CD4-positive, alpha-beta T cell treated with Interleukin-12 subunit alpha and Interleukin-12 subunit beta, for 1 hour (primary cell): ENCODE measurements around the gene HMGXB4.
A peak's percentile ranks its signal among the peaks of the same experiment; 100 is the strongest.

Experiments used
- DNase-seq: peaks from one replicate; pipeline ENCODE4 v3.0.0-alpha.2; 2020

Gene HMGXB4

DNA sequence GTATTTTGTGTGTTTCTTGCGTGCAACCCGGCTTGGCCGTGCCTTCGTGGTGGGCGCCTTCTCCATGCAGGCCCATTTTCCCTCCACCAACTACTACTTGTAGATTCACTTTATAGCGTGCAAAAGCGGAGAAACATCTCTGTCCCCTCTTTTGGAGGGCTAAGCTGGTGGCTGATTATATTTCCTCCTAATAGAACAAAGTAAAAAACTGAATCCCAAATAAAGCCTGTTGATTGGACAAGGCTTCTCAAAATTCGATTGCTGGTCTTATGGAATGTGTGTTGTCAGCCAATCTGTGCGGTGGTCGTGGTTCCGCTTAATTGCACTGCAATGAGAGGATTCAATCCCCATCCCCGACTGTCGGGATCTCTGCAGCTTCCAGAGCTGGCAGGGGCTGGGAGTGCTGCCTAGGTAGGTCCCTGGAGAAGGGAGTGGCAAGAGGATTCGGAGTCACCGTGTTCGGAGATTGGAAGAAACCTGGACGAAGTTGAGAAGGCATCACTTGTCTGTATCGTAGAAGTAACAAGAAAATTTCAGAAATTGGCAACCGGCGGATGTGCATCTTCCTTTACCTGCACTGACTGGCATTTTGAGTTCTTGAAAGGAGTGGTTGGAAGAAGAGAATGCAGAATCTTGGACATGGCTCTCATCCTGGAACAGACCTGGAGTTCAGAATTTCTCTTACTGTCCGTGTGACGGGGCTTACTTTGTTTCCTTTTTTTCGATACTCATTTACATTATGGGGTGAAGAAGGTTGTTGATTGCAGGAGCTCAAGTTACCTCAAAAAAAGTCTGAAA, 1.1 kb downstream of the HMGXB4 start:
- no peak for DNase-seq

DNA sequence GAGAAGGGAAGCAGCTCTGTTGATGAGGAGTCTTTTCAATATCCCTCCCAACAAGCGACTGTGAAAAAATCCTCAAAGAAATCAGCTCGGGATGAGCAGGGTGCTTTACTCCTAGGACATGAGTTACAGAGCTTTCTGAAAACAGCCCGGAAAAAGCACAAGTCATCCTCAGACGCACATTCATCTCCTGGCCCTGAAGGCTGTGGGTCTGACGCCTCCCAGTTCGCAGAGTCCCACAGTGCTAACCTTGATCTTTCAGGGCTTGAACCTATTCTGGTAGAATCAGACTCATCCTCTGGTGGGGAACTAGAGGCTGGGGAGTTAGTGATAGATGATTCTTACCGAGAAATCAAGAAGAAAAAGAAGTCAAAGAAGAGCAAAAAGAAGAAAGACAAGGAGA, 7.7 kb downstream of the HMGXB4 start:
- DNase-seq = no peak

DNA sequence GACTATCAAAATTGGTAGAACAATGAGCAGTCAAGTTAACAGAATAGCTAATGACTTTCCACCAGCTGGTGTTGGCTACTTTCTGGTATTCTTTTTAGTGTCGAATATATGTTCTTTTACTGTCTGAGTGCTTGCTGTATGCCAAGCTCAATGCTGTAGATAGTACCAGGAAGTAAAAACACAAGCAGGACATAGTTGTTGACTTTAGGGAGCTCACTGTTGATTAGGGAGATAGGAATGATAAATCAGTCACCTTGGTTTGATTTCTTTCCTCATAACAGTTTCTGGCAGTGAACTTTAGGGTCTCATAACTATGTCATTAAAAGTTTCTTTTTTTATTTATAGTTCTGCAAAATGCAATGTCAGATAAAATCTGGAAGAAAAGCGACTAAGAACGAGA, 9.0 kb downstream of the HMGXB4 start:
- DNase-seq = no peak

DNA sequence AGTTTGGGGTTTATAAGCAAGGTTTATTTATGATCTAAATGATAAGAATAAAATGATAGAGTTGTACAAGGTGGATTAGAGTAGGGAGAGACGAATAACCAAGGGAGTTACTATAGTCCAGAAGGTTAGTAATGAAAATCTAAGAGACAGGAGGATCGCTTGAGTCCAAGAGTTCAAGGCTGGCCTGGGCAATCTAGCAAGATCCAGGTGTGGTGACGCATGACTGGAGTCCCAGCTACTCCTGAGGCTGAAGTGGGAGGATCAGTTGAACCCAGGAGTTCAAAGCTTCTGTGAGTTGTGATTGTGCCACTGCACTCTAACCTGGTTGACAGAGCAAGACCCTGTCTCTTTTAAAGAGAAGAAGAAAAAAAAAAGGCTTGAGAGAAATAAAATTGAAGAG, 12.3 kb downstream of the HMGXB4 start:
- no peak for DNase-seq

DNA sequence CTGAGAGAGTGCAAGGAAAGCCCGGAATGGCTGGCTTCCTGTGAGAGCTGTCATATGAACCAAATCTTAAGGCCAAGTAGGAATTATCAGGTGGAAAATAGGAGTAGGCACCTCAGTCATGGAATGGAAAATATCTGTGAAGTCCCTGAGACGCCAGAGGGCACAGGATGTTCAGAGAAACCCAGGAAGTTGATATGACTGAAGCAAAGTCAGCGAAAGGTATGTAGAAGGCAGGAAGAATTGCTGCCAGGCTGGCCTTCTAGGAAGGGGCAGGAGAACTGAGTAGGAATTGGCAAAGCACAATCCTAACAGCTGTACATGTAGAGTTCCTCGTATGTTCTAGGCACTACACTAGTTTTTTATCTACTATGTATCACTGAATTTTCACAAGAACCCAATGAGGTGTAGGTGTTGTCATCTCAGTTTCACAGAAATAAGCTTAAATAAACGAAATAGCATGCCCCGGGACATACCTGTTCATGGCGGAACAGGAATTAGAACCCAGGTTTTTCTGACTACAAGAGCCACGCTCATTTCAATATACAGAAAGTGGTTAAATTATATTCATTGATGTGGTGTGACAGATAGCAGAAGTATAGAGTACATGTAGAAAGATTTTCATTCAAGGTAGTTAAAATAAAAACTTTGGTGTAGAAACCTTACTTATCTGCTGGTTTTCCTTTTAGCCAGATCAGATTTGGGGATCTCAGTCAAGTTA, 17.0 kb downstream of the HMGXB4 start:
- DNase-seq = peak; percentile 9

DNA sequence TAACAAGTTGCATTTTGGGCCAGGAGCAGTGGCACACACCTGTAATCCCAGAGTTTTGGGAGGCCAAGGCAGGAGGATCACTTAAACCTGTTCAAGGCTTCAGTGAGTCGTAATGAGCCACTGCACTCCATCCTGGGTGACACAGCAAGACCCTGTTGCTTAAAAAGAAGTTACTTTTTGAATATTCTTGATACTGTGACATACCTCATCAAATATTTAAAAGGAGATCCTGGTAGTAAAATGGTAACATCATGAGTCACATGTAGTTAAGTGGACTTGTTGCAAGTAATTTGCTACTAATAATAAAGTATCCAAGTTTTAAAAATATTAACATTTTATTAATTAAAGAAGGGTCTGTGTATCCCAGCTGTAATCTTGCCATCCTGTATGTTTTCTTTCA, 18.3 kb downstream of the HMGXB4 start:
- DNase-seq = no peak

DNA sequence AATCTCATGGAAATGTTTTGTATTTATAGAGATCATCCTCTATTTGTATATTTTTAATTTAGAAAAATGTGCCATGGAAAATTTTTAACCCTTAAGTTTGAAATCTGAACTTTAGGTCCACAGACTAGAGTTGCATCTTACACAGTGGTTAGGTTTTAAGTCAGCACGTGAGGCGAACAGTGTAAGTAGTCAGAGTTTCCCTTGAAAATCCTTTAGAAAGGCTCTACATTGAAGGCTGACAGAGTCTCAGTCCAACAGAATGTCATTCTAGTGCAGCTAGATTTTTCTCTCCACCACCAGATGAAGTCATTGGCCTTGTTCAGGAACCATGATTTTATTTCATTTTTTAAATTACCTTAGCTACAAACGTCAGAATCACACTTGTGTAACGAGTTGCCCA, 18.7 kb downstream of the HMGXB4 start:
- DNase-seq = no peak

DNA sequence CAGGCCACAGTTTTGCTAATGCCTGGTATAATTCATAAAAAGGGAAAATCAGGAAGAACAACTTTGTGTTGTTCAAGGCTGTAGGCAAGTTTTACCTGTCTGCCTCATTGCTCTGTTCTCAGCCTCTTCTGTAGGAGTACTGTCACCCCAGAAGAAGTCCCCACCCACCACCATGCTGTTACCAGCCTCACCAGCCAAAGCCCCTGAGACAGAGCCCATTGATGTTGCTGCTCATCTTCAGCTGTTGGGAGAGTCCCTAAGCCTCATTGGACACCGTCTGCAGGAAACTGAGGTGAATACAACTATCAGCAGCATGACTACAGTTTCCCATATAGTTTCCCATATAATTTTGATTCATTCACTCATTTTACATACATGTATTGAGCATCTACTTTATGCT, 30.8 kb downstream of the HMGXB4 start:
- DNase-seq = no peak

DNA sequence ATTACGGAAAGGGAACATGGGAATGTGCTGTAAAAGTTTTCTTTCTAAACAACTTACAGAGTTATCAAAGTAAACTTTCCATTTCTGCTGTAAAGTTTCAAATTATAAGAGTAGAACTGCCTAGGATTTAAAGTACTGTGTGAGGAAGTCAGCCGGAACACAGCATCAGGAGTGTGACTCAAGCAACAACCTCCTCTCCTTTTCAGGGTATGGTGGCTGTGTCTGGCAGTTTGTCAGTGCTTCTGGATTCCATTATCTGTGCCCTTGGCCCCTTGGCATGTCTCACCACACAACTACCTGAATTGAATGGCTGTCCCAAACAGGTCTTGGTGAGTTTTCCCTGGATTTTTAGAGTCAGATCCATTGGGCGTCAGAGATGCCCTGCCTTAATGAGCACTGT, 35.5 kb downstream of the HMGXB4 start:
- no peak for DNase-seq

DNA sequence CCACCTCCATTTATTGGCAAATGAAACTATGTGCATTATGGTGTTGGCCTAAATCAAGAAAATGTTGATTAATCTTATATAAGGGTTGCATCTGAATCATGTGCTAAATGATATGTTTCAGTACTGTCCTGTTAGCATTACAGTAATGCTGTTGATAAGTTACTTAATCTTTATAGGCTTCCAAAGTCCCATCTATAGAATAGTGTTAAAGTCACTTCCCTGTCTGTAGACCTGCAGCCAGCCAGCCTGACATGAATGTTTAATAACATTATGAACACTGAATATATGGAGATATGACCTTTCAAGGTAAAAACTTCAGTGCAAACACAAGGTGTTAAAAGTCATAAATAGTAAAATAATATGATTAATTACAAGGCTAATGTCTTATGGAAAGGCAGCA, 38.8 kb downstream of the HMGXB4 start:
- no peak for DNase-seq

DNA sequence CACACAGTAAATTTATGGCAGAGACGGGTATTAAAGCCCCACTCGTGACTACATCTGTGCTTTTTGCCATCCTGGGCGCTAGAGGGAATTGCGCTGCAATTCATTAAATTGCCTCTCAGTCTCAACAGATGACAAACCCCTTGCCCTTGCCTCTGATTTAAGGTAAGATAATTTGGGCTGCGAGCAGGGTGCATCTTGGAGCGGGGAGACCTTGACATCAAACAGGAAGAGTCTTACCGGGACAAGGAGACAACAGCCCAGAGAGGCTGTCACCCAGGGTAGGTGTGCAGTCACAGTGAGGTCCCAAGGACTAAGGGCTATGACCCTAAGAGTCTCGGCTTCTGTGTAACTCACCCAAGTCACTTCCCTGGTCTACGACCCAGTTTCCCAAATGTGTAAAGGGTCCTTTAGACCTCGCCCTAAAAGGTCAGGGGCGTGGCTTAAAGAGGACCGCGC, 42.0 kb downstream of the HMGXB4 start:
- no peak for DNase-seq

DNA sequence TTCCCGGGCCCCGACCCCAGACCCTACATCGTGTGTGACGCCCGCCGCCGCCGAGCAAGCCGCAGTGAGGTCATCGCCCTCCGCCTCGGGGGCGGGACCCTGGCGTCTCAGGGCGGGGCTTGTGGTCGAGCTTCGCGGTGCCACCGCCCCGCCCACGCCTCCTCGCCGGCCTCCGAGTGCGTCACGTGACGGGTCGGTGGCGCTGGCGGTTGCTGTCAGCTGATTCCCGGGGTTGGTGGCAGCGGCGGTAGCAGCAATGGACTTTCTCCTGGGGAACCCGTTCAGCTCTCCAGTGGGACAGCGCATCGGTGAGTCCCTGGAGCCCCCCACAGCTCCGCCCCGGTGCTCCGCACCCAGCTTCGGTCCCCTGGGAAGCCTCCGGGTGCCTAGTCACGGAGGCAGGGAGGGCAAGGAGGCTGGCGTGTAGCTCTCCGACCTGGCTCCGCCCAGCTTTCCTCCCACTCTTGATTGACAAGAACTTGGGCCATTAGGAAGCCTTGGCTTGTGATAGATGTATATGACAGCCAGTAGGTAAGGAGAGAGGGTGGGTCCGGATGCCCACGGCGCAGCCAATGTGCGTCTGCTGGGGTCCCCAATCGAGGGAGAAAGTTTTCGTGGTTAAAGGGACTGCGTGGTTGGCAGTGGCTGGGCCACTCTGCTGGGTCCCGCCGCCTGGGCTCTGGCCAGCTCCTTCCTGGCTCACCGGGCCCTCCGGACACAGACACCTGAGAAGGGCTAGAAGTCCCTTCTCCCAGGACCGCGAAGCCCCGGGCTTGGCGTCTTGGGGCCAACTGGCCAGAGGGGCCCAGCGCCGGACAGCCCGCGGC, 42.6 kb downstream of the HMGXB4 start, which contains the start of gene TOM1:
TOM1 (plus strand) TSS at position 222 of the 827 bp plus-strand sequence; CDS start at position 257, 35 bp downstream.
- DNase-seq = peak; percentile 98

DNA sequence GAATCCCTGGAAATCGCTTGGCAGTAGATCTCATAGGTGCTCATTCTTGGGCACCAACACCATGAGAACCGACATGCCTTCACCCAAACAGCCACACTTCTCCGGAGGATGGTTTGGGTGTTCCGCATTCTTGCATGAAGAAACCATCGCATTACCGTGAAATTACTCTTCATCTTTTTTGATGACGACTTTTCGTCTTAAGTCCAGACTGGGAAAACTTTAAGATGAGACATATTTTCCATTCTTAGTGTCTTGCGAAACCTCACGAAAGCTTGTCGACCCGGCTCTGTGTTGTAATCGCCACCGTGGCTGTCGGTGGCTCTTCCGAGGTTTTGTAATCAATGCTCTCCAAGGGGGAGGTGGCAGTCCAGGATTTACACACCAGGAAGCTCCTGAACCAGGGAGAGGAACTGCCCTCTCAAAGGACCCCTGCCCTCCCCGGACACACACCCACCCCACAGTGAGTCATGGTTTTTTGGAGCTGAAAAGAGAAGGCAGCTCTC, 44.1 kb downstream of the HMGXB4 start:
- peak; percentile 21 for DNase-seq

DNA sequence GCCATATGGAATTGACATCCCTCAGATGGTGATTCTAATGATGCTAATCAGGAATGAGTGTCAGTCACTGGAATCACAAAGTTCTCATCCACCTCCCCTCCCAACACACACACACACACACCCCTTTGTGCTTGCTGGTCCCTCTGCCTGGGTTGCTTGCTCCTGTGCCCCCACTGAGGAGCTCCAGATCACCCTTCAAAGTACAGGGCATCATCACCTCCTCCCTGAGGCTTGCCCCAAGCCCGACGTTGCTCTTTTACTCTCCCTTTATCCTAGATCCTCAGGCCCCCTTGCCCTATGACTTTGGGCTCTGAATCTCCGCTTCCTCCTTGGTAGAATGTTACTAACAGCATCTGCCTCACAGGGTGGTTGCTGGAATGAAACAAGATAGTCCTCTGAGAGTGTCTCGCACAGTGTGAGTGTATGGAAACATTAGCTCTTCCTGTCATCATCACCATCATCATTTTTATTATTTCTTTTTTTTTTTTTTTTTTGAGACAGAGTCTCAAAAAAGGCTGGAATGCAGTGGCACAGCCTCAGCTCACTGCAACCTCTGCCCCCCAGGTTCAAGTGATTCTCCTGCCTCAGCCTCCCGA, 45.8 kb downstream of the HMGXB4 start:
- DNase-seq = no peak

DNA sequence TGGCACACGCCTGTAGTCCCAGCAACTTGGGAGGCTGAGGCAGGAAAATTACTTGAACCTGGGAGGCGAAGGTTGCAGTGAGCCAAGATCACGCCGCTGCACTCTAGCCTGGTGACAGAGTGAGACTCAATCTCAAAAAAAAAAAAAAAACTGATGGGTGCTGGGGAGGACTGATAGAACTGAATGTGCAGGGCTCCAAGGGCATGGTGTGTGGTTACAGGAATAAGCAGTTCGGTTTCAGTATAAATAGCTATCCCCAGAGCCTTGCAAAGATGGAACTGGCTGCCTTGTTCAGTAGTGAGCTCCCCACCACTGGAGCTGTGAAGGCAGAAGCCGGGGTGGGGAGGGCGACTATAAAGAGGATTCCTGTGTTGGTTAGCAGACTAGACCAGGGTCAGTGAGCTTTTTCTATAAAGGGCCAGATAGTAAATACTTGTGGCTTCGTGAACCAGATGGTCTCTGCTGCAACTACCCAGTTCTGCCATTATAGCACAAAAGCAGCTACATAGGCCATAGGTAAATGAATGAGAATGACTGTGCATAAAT, 48.3 kb downstream of the HMGXB4 start:
- no peak for DNase-seq

DNA sequence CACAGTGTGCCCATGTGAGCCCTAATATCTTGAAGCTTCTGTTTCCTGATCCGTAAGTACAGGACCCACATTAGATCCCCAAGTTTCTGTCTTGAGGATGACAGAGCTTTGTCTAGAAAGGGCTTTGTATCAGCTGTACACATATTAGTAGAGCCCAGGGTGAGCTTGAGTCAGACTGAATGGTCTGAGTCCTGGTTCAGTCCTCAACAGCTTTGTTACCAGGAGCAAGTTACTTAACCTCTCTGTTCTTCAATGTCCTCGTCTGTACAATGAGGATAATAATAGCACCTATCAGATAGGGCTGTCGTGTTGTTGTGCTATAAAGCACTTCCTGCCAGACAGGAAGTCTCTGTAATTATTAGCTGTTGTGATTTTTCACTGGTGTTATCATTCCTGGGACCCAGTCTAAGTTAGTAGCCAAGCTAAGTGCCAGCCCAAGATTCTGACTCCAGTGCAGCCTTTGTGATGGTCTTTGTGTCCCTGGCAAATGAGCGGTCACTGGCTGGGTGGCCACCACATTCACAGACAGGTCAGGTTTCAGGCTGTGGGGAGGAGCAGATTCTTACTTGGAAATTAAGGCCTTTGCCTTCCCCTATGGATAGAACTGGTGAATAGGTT, 49.2 kb downstream of the HMGXB4 start:
- peak; percentile 58 for DNase-seq

DNA sequence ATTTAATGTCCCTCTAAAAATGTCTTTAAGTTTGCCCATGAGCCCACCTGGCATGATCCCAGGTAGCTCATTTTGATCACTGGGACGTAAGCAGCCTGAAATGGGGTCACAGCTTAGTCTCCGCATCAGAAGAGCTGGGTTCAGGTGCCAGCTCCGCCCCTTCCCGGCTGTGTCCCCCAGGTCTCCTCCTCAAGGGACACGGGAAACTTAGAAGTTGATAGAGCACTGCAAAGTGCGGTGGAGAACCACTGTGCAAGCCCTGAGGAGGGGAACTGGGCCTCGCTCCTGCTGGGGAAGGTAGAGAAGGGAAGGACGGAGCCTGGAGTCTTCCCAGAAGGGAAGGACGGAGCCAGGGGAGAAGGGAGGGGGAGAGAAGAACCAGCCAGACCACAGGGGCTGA, 50.1 kb downstream of the HMGXB4 start:
- no peak for DNase-seq

DNA sequence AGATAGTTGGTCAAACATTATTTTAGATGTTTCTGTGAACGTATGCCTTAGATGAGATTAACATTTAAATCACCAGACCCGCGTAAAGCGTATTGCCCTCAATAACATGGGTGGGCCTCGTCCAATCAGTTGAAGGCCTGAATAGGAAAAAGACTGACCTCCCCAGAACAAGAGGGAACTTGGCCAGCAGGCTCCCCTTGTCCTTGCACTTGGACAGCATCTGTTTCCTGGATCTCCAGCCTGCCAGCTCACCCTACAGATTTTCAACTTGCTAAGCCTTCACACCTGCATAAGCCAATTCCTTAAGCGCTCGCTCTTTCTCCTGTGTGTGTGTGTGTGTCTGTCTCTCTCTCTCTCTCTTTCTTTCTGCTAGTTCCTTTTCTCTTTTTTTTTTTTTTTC, 50.6 kb downstream of the HMGXB4 start:
- DNase-seq = no peak

DNA sequence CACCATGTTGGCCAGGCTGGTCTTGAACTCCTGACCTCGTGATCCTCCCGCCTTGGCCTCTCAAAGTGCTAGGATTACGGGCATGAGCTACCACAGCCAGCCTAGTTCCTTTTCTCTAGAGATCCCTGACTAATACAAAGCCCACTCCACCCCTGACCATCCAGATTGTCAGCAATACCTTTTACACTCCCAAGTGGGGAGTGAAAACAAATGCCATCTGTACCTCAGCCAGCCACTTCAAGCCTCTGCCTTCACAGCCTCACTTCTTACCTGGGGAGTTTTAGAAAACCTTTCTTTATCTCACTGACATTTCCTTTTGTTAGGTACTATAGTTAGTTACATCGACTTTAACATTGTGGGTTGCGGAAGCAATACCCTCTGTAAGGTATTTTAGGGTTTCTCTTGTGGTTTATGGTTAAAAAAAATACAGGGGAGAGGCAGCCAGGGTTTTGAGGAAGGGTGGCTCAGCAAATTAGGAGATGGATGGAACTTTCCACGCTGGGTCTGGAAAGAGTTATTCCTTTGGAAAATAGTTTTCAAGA, 51.3 kb downstream of the HMGXB4 start:
- peak; percentile 23 for DNase-seq

DNA sequence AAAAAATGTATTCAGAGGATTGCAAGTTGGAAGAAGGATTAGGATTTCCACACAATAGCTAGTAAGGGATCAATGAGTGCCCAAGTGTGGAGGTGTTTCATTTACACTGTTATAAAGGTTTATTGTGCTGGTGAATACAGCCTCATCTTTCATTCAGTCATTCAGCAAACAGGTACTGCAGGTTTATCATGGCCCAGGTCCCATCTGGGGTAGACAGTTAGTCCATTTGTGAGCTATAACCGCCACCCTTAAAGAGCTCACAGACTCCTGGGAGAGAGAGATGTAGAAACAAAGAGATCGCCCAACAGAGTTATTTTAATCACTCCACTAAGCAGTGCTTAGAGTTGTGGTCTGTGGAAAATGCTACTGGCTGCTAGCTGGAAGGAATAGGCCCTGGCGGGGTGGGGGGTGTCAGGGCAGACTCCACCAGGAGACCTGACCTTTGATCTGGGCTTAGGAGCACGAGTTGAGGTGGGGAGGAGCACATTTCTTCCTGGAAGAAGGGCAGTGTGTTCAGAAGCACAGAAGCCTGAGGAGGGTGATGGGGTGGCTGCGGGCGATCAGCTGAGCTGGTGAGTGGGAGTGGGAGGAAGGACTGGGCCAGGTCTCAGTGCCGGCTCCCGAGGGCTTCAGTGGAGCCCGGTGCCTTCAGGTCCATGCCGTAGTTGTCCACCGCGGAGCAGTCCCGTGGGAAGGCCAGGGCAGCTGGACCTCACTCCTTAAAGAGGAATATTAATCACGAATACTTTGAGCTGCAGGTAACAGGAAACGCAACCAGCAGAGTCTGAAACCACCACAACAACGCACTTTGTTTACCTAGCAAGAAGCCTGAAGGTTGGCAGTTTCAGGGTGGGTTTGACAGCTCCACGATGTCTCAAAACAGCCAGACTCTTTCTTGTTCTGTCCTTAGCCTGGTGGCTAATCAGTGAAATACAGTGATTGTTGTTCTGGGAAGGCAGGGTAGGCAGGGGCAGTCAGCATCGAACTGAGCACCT, 53.6 kb downstream of the HMGXB4 start:
- no peak for DNase-seq
